Right lobe of liver (tissue), 4 donors: ENCODE data around the gene PDE7B.

Source experiments
- POLR2A ChIP-seq: fragments of 450-650 bp; IDR thresholded peaks from one replicate; pipeline ENCODE4 v1.6.1; 2017; ENCODE audit warnings: antibody characterized with exemption, mild to moderate bottlenecking
- TF ChIP-seq, protein P1 (sequence below), 4 donors: fragments of 200-600 bp in 3 of 4; fragments of 450-650 bp in 1 of 4; IDR thresholded peaks; one replicate each; pipeline versions ENCODE4 v1.5.1 to v1.8.0; 2016 to 2022; ENCODE audit warnings: antibody characterized with exemption in 4 of 4, mild to moderate bottlenecking in 2 of 4
- donor health status: DM: no; HTN: no; CAD: no.
- donor health status: DM: no; HTN: no; CAD: no.
- donor health status: DM: no; HTN: yes; CAD: no.

- TF ChIP-seq POLR2A = no peak
- TF ChIP-seq, protein P1, sequence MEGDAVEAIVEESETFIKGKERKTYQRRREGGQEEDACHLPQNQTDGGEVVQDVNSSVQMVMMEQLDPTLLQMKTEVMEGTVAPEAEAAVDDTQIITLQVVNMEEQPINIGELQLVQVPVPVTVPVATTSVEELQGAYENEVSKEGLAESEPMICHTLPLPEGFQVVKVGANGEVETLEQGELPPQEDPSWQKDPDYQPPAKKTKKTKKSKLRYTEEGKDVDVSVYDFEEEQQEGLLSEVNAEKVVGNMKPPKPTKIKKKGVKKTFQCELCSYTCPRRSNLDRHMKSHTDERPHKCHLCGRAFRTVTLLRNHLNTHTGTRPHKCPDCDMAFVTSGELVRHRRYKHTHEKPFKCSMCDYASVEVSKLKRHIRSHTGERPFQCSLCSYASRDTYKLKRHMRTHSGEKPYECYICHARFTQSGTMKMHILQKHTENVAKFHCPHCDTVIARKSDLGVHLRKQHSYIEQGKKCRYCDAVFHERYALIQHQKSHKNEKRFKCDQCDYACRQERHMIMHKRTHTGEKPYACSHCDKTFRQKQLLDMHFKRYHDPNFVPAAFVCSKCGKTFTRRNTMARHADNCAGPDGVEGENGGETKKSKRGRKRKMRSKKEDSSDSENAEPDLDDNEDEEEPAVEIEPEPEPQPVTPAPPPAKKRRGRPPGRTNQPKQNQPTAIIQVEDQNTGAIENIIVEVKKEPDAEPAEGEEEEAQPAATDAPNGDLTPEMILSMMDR (IDR thresholded peaks at IDR 0.05) = no peak
These were observed 234.0 kb downstream of the PDE7B start for GRCh38 chr6:136085370-136086115.
